K562 (cell line): ENCODE results near the gene GRIA1. TPM values are rescaled to one million over a fixed set of nuclear protein-coding genes. Genes with fewer than 3 reads are reported as not detected.

Experiments
- ATAC-seq: fragments of 200-7000 bp; cut with Tn5 transposase; 3 replicates; pipeline ENCODE4 v1.9.1; 2020; ENCODE audit warnings: moderate library complexity
- BruUV-seq: library from RNA; stranded (reverse); fragments of 400-500 nt; replicated peaks from 2 replicates; lab custom pipeline; 2021; lab: Mats Ljungman, UMichigan
- CTCF ChIA-PET: fragments of 300-600 bp; formaldehyde crosslinking; extraction: SDS; loops from one replicate; lab custom pipeline; 2021; ENCODE audit warnings: low intra/inter-chr PET ratio; lab: Yijun Ruan, JAX
- POLR2A ChIA-PET: fragments of 300-600, 350-650 bp; sonication (Branson Sonifier 250); formaldehyde crosslinking; extraction: SDS; loops from one replicate; lab custom pipeline; 2021; ENCODE audit warnings: antibody characterized with exemption, inconsistent platforms; lab: Yijun Ruan, JAX
- DNase-seq, 4 experiments: peaks; one replicate each; pipeline versions ENCODE4 v3.0.0 to v3.0.0-alpha.2; 2011 to 2018; ENCODE audit warnings: low spot score in 3 of 4, mixed read lengths in 3 of 4; ENCODE audit errors: extremely low read depth in 1 of 4
- FAIRE-seq: peaks from 2 replicates; lab custom pipeline; 2011; peaks lifted over from hg19 to GRCh38; lab: Jason Lieb, UNC
- H2AFZ ChIP-seq: 2 replicates; pipeline ENCODE4 v1.6.0; 2011; ENCODE audit warnings: low read depth, low read length, control low read depth, inconsistent platforms
- H3K27ac ChIP-seq: fragments of 200-600 bp; 3 replicates; pipeline ENCODE4 v1.8.0; 2011; ENCODE audit warnings: low read depth, mild to moderate bottlenecking, control low read depth, inconsistent platforms, low read length, moderate library complexity, mixed read lengths; ENCODE audit errors: extremely low read depth
- H3K27me3 ChIP-seq, 2 experiments: fragments of 300-600 bp in 1 of 2; 2 replicates in 1 of 2; 3 replicates in 1 of 2; pipeline versions ENCODE4 v1.6.0 to v1.8.0; 2011; ENCODE audit warnings: inconsistent platforms in 2 of 2, low read length in 2 of 2, mild to moderate bottlenecking in 1 of 2, mixed read lengths in 1 of 2, moderate library complexity in 1 of 2; ENCODE audit not compliant: control insufficient read depth in 2 of 2, insufficient read depth in 2 of 2
- H3K36me3 ChIP-seq: fragments of 300-600 bp; 3 replicates; pipeline ENCODE4 v1.8.0; 2011; ENCODE audit warnings: mild to moderate bottlenecking, low read length, inconsistent platforms; ENCODE audit not compliant: control insufficient read depth, insufficient read depth
- H3K4me1 ChIP-seq, 2 experiments: fragments of 200-600 bp in 1 of 2; replicated peaks in 1 of 2; 2 replicates in 1 of 2; 3 replicates in 1 of 2; pipeline versions ENCODE4 v1.5.1 to v1.8.0; 2011; ENCODE audit warnings: inconsistent platforms in 2 of 2, low read length in 2 of 2, mild to moderate bottlenecking in 1 of 2, mixed read lengths in 1 of 2, moderate library complexity in 1 of 2; ENCODE audit not compliant: control insufficient read depth in 2 of 2, insufficient read depth in 2 of 2
- H3K4me2 ChIP-seq: 2 replicates; pipeline ENCODE4 v1.6.1; 2011; ENCODE audit warnings: low read length, control low read depth, inconsistent platforms, mixed read lengths; ENCODE audit not compliant: insufficient read depth
- H3K4me3 ChIP-seq: fragments of 200-600 bp; sonication (generic), shearing (Covaris generic); 2 replicates; pipeline ENCODE4 v1.5.1; 2016; ENCODE audit warnings: control low read depth, inconsistent platforms
- H3K79me2 ChIP-seq: fragments of 200-600 bp; 3 replicates; pipeline ENCODE4 v1.8.0; 2011; ENCODE audit warnings: low read length, inconsistent platforms; ENCODE audit not compliant: control insufficient read depth, insufficient read depth
- H3K9ac ChIP-seq, 2 experiments: 2 replicates each; pipeline versions ENCODE4 v1.6.0 to v1.6.1; 2011; ENCODE audit warnings: low read depth in 2 of 2, low read length in 2 of 2, control low read depth in 1 of 2, inconsistent platforms in 1 of 2, mild to moderate bottlenecking in 1 of 2, mixed read lengths in 1 of 2; ENCODE audit not compliant: insufficient read depth in 1 of 2
- H3K9me1 ChIP-seq: one replicate; pipeline ENCODE4 v1.6.0; 2011; ENCODE audit warnings: inconsistent platforms, mild to moderate bottlenecking, low read length, moderate library complexity; ENCODE audit not compliant: control insufficient read depth, insufficient read depth
- H3K9me3 ChIP-seq: replicated peaks from 2 replicates; pipeline ENCODE4 v1.5.1; 2011; ENCODE audit warnings: low read depth, low read length, inconsistent platforms; ENCODE audit not compliant: control insufficient read depth, insufficient read depth
- H4K20me1 ChIP-seq: replicated peaks from 2 replicates; pipeline ENCODE4 v1.6.1; 2011; ENCODE audit warnings: low read length, inconsistent platforms, mixed read lengths; ENCODE audit not compliant: control insufficient read depth, insufficient read depth
- ETV1 ChIP-seq: fragments of 450-650 bp; conservative IDR thresholded peaks from 2 replicates; pipeline ENCODE4 v1.6.1; 2016; ENCODE audit warnings: missing genetic modification characterization, control low read depth, low read depth, missing compliant biosample characterization
- MTA3 ChIP-seq: fragments of 450-650 bp; formaldehyde crosslinking; IDR thresholded peaks from 2 replicates; pipeline ENCODE4 v1.6.1; 2017; ENCODE audit warnings: mild to moderate bottlenecking, borderline replicate concordance
- SRSF1 ChIP-seq: fragments of 200-400 bp; formaldehyde crosslinking; IDR thresholded peaks from 2 replicates; pipeline ENCODE4 v1.6.1; 2017; ENCODE audit warnings: mild to moderate bottlenecking, low read depth, low read length, moderate library complexity
- ZNF77 ChIP-seq: fragments of 250-450 bp; sonication (Bioruptor Pico); IDR thresholded peaks from 2 replicates; pipeline ENCODE4 v1.5.0; 2020
- WGBS: fragments of 100-300 bp; shearing (Covaris generic); methylation state at CpG from one replicate; pipeline ENCODE4 v1.1.6; 2016; ENCODE audit warnings: low coverage, mixed read lengths; ENCODE audit not compliant: insufficient coverage; ENCODE audit errors: missing lambda C conversion rate; 5-methylcytosine and 5-hydroxymethylcytosine counted together
- in situ Hi-C: fragments of 300-500 bp; cut with MboI; formaldehyde crosslinking; loops from 4 replicates; pipeline ENCODE4 v1.15.0; 2018; ENCODE audit warnings: inconsistent platforms, mixed read lengths
- intact Hi-C: fragments of 100-400 bp; cut with micrococcal nuclease; formaldehyde crosslinking; loops from 2 replicates; pipeline ENCODE4 v1.14.2; 2022
- polyA plus RNA-seq, 8 experiments: library from polyadenylated mRNA; depleted of rRNA in 4 of 8; stranded (reverse) in 5 of 8; unstranded in 3 of 8; fragments of >200 nt; fragmentation: Nextera tagmentation in 2 of 8; fragmentation: Illumina TruSeq in 1 of 8; extraction: Ambion mirVana in 2 of 8; extraction: Trizol in 1 of 8; gene quantifications; 2 replicates each; pipeline versions ENCODE4 v1.2.1 to v1.2.3, GENCODE V29; 2011 to 2014; ENCODE audit warnings: inconsistent platforms in 1 of 8, missing spikeins in 1 of 8
- total RNA-seq, 7 experiments: library from RNA; depleted of rRNA in 6 of 7; stranded (reverse); fragments of >200 nt in 6 of 7; fragmentation: Illumina TruSeq in 2 of 7; extraction: Trizol in 2 of 7; gene quantifications; 2 replicates each; pipeline versions ENCODE4 v1.2.1 to v1.2.3, GENCODE V29; 2011 to 2021; ENCODE audit warnings: low replicate concordance in 1 of 7
- TF ChIP-seq, protein P1 (sequence below): fragments of 450-650 bp; formaldehyde crosslinking; IDR thresholded peaks from 2 replicates; pipeline ENCODE4 v1.4.0; 2020; ENCODE audit warnings: mild to moderate bottlenecking, moderate library complexity
- TF ChIP-seq, protein P2 (sequence below): fragments of 200-800 bp; sonication (Bioruptor generic); IDR thresholded peaks from 2 replicates; pipeline ENCODE4 v1.6.1; 2017; ENCODE audit warnings: missing genetic modification characterization, missing compliant biosample characterization
- TF ChIP-seq, protein P3 (sequence below): sonication (generic); formaldehyde crosslinking; IDR thresholded peaks from 2 replicates; pipeline ENCODE4 v1.8.0; 2022; ENCODE audit warnings: missing genetic modification reagents, mild to moderate bottlenecking, moderate library complexity, borderline replicate concordance
- TF ChIP-seq, protein P4 (sequence below), 2 experiments: fragments of 250-450 bp in 1 of 2; fragments of 450-650 bp in 1 of 2; sonication (Bioruptor Pico) in 1 of 2; IDR thresholded peaks; 2 replicates each; pipeline versions ENCODE4 v1.6.1 to v1.8.0; 2016 to 2021; ENCODE audit warnings: mild to moderate bottlenecking in 2 of 2, moderate library complexity in 2 of 2, missing compliant biosample characterization in 1 of 2, missing genetic modification characterization in 1 of 2
- TF ChIP-seq, protein P5 (sequence below): sonication (generic); formaldehyde crosslinking; IDR thresholded peaks from 2 replicates; pipeline ENCODE4 v1.8.0; 2022; ENCODE audit warnings: mild to moderate bottlenecking, missing genetic modification reagents
- TF ChIP-seq, protein P6 (sequence below): fragments of 250-450 bp; sonication (Bioruptor Pico); IDR thresholded peaks from 2 replicates; pipeline ENCODE4 v1.9.0; 2021; ENCODE audit warnings: mild to moderate bottlenecking, inconsistent platforms

GRIA1 gene
- total and polyA plus RNA-seq, 9 of the 15 experiments (the other 6 are each of a cell fraction or from before 2014, with no cell fraction given): not detected

DNA sequence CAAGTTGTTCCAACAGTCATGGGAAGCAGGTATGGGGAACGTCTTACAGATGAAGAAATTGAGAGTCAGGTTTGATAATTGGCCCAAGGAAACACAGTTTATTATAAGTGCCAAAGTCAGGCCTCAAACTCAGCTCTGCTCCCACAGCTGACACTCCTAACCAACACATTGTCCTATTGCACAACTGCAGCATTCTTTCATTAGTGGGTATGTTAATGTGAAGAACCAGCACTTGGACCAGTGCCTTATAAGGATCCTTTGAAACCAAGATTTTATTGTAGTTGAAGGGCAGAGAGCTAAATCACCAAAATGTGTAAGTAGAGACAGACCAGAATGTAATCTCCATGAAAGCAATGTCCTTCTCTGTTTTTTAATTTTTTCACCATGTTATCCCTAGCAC lies 56.1 kb downstream of the GRIA1 start:
- no peak overlapping the region for H3K4me2 ChIP-seq
- no peak for FAIRE-seq
- BruUV-seq: no TSS peak
- ChIA-PET CTCF (no interaction called here), POLR2A (no interaction called here)
- H3K27me3 ChIP-seq: no peaks in the 10 kb centered on the region
- H3K36me3 ChIP-seq: no peaks in the 10 kb centered on the region
- no peak overlapping the region for H2AFZ ChIP-seq
- H3K4me3 ChIP-seq: no peak overlapping the region
- H4K20me1 ChIP-seq: no peaks in the 10 kb centered on the region
- 0% methylated on average over 1 of the region's 1 CpG for WGBS
- in situ Hi-C loops: no loop called here
- H3K9me1 ChIP-seq: no peaks in the 10 kb centered on the region
- intact Hi-C loops: no loop called here
- ATAC-seq: no peak
- H3K27ac ChIP-seq: no peak overlapping the region
- H3K9me3 ChIP-seq: no peaks in the 10 kb centered on the region
- DNase-seq: no peak
- no peaks in the 10 kb centered on the region for H3K79me2 ChIP-seq
- H3K9ac ChIP-seq: no peak overlapping the region
- 0 out of 5 replicates have a peak, but pooled peaks cover 0 to 2% of the 10 kb centered on the region in 2 experiments for H3K4me1 ChIP-seq
- no peak for TF ChIP-seq MTA3
- no peak for TF ChIP-seq ETV1 (tag)
- TF ChIP-seq, protein P1, sequence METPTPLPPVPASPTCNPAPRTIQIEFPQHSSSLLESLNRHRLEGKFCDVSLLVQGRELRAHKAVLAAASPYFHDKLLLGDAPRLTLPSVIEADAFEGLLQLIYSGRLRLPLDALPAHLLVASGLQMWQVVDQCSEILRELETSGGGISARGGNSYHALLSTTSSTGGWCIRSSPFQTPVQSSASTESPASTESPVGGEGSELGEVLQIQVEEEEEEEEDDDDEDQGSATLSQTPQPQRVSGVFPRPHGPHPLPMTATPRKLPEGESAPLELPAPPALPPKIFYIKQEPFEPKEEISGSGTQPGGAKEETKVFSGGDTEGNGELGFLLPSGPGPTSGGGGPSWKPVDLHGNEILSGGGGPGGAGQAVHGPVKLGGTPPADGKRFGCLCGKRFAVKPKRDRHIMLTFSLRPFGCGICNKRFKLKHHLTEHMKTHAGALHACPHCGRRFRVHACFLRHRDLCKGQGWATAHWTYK (CRISPR knock-in tag): no peak
- TF ChIP-seq, protein P2, sequence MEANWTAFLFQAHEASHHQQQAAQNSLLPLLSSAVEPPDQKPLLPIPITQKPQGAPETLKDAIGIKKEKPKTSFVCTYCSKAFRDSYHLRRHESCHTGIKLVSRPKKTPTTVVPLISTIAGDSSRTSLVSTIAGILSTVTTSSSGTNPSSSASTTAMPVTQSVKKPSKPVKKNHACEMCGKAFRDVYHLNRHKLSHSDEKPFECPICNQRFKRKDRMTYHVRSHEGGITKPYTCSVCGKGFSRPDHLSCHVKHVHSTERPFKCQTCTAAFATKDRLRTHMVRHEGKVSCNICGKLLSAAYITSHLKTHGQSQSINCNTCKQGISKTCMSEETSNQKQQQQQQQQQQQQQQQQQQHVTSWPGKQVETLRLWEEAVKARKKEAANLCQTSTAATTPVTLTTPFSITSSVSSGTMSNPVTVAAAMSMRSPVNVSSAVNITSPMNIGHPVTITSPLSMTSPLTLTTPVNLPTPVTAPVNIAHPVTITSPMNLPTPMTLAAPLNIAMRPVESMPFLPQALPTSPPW (CRISPR knock-in tag): no peak
- TF ChIP-seq ZNF77 (CRISPR knock-in tag): no peak
- TF ChIP-seq, protein P3, sequence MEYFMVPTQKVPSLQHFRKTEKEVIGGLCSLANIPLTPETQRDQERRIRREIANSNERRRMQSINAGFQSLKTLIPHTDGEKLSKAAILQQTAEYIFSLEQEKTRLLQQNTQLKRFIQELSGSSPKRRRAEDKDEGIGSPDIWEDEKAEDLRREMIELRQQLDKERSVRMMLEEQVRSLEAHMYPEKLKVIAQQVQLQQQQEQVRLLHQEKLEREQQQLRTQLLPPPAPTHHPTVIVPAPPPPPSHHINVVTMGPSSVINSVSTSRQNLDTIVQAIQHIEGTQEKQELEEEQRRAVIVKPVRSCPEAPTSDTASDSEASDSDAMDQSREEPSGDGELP (CRISPR knock-in tag): no peak
- TF ChIP-seq SRSF1: no peak
- TF ChIP-seq, protein P4, sequence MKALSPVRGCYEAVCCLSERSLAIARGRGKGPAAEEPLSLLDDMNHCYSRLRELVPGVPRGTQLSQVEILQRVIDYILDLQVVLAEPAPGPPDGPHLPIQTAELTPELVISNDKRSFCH (CRISPR knock-in tag; IDR thresholded peaks at IDR 0.05): no peak
- TF ChIP-seq, protein P4 (tag; IDR thresholded peaks at IDR 0.05): no peak
- TF ChIP-seq, protein P5, sequence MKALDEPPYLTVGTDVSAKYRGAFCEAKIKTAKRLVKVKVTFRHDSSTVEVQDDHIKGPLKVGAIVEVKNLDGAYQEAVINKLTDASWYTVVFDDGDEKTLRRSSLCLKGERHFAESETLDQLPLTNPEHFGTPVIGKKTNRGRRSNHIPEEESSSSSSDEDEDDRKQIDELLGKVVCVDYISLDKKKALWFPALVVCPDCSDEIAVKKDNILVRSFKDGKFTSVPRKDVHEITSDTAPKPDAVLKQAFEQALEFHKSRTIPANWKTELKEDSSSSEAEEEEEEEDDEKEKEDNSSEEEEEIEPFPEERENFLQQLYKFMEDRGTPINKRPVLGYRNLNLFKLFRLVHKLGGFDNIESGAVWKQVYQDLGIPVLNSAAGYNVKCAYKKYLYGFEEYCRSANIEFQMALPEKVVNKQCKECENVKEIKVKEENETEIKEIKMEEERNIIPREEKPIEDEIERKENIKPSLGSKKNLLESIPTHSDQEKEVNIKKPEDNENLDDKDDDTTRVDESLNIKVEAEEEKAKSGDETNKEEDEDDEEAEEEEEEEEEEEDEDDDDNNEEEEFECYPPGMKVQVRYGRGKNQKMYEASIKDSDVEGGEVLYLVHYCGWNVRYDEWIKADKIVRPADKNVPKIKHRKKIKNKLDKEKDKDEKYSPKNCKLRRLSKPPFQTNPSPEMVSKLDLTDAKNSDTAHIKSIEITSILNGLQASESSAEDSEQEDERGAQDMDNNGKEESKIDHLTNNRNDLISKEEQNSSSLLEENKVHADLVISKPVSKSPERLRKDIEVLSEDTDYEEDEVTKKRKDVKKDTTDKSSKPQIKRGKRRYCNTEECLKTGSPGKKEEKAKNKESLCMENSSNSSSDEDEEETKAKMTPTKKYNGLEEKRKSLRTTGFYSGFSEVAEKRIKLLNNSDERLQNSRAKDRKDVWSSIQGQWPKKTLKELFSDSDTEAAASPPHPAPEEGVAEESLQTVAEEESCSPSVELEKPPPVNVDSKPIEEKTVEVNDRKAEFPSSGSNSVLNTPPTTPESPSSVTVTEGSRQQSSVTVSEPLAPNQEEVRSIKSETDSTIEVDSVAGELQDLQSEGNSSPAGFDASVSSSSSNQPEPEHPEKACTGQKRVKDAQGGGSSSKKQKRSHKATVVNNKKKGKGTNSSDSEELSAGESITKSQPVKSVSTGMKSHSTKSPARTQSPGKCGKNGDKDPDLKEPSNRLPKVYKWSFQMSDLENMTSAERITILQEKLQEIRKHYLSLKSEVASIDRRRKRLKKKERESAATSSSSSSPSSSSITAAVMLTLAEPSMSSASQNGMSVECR: no peak
- TF ChIP-seq, protein P6, sequence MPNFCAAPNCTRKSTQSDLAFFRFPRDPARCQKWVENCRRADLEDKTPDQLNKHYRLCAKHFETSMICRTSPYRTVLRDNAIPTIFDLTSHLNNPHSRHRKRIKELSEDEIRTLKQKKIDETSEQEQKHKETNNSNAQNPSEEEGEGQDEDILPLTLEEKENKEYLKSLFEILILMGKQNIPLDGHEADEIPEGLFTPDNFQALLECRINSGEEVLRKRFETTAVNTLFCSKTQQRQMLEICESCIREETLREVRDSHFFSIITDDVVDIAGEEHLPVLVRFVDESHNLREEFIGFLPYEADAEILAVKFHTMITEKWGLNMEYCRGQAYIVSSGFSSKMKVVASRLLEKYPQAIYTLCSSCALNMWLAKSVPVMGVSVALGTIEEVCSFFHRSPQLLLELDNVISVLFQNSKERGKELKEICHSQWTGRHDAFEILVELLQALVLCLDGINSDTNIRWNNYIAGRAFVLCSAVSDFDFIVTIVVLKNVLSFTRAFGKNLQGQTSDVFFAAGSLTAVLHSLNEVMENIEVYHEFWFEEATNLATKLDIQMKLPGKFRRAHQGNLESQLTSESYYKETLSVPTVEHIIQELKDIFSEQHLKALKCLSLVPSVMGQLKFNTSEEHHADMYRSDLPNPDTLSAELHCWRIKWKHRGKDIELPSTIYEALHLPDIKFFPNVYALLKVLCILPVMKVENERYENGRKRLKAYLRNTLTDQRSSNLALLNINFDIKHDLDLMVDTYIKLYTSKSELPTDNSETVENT (CRISPR knock-in tag): no peak
